ENCODE data around the gene FFAR2.

DNA sequence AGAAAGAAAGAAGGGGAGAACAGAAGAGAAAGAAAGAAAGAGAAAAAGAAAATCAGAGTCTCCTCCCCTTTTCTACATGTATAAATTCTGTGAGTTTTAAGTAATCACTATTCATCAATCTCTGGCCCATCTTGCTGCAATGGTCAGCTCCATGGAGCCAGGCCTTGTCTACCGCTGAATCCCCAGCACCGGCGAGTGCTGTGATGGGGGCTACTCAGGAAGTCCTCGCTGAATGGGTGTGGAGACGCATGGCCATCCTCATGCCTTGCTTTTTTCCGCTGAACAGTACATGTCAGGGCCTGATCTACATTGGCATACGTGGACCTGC is 47.3 kb upstream of the FFAR2 start:
- no peak for TF ChIP-seq FOXP1 (CRISPR knock-in tag; IDR thresholded peaks at IDR 0.05)
- TF ChIP-seq, protein P1, sequence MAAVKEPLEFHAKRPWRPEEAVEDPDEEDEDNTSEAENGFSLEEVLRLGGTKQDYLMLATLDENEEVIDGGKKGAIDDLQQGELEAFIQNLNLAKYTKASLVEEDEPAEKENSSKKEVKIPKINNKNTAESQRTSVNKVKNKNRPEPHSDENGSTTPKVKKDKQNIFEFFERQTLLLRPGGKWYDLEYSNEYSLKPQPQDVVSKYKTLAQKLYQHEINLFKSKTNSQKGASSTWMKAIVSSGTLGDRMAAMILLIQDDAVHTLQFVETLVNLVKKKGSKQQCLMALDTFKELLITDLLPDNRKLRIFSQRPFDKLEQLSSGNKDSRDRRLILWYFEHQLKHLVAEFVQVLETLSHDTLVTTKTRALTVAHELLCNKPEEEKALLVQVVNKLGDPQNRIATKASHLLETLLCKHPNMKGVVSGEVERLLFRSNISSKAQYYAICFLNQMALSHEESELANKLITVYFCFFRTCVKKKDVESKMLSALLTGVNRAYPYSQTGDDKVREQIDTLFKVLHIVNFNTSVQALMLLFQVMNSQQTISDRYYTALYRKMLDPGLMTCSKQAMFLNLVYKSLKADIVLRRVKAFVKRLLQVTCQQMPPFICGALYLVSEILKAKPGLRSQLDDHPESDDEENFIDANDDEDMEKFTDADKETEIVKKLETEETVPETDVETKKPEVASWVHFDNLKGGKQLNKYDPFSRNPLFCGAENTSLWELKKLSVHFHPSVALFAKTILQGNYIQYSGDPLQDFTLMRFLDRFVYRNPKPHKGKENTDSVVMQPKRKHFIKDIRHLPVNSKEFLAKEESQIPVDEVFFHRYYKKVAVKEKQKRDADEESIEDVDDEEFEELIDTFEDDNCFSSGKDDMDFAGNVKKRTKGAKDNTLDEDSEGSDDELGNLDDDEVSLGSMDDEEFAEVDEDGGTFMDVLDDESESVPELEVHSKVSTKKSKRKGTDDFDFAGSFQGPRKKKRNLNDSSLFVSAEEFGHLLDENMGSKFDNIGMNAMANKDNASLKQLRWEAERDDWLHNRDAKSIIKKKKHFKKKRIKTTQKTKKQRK (IDR thresholded peaks at IDR 0.05; ENCODE audit: borderline replicate concordance, low read depth, low read length) = no peak
